CD14-positive monocyte (primary cell): ENCODE measurements around the gene COQ2. TPM values are rescaled to one million over a fixed set of nuclear protein-coding genes. Genes with fewer than 3 reads are reported as not detected.

Experiments
- DNase-seq, 3 donors: peaks; one replicate each; pipeline ENCODE4 v3.0.0-alpha.2; 2011 to 2022
- H2AFZ ChIP-seq: 2 replicates; pipeline ENCODE4 v1.6.0; 2012; ENCODE audit warnings: mild to moderate bottlenecking, low read depth, low read length, inconsistent platforms; ENCODE audit not compliant: insufficient read depth, poor library complexity, severe bottlenecking
- H3K27ac ChIP-seq, 2 donors: 1 replicate in 1 of 2; 2 replicates in 1 of 2; pipeline ENCODE4 v1.5.1; 2012 to 2013; ENCODE audit warnings: low read length in 2 of 2, control low read depth in 1 of 2, inconsistent platforms in 1 of 2, low read depth in 1 of 2, mild to moderate bottlenecking in 1 of 2
- H3K27me3 ChIP-seq, 2 donors: one replicate each; pipeline versions ENCODE4 v1.6.0 to v1.6.1; 2011 to 2013; ENCODE audit warnings: low read length in 2 of 2; ENCODE audit not compliant: control insufficient read depth in 2 of 2, insufficient read depth in 2 of 2
- H3K36me3 ChIP-seq, 2 donors: replicated peaks in 1 of 2; 1 replicate in 1 of 2; 2 replicates in 1 of 2; pipeline versions ENCODE4 v1.5.1 to v1.6.1; 2012 to 2013; ENCODE audit warnings: low read length in 2 of 2, control low read depth in 1 of 2, inconsistent platforms in 1 of 2, mild to moderate bottlenecking in 1 of 2; ENCODE audit not compliant: insufficient read depth in 2 of 2, control insufficient read depth in 1 of 2
- H3K4me1 ChIP-seq, 2 donors: 1 replicate in 1 of 2; 2 replicates in 1 of 2; pipeline versions ENCODE4 v1.5.1 to v1.6.1; 2012 to 2013; ENCODE audit warnings: low read length in 2 of 2, control low read depth in 1 of 2, inconsistent platforms in 1 of 2, mild to moderate bottlenecking in 1 of 2, moderate library complexity in 1 of 2; ENCODE audit not compliant: insufficient read depth in 2 of 2, control insufficient read depth in 1 of 2
- H3K4me2 ChIP-seq: replicated peaks from 2 replicates; pipeline ENCODE3; 2012; ENCODE audit warnings: low read length, moderate library complexity, mild to moderate bottlenecking; ENCODE audit not compliant: poor library complexity, severe bottlenecking; ENCODE audit errors: extremely low read depth
- H3K4me3 ChIP-seq, 3 experiments: fragments of 200-600 bp in 1 of 3; sonication (generic) in 1 of 3; replicated peaks in 1 of 3; 1 replicate in 2 of 3; 2 replicates in 1 of 3; pipeline ENCODE4 v1.5.1; 2011 to 2013; ENCODE audit warnings: low read length in 3 of 3, mild to moderate bottlenecking in 3 of 3, control low read depth in 2 of 3, low read depth in 2 of 3, inconsistent platforms in 1 of 3, moderate library complexity in 1 of 3
- H3K79me2 ChIP-seq: 2 replicates; pipeline ENCODE4 v1.6.0; 2012; ENCODE audit warnings: mild to moderate bottlenecking, control low read depth, inconsistent platforms, low read length, moderate library complexity; ENCODE audit not compliant: insufficient read depth
- H3K9ac ChIP-seq: 2 replicates; pipeline ENCODE4 v1.6.0; 2017; ENCODE audit warnings: low read length, mild to moderate bottlenecking; ENCODE audit not compliant: insufficient read depth, poor library complexity, severe bottlenecking
- H3K9me3 ChIP-seq, 2 donors: replicated peaks in 1 of 2; 1 replicate in 1 of 2; 2 replicates in 1 of 2; pipeline versions ENCODE4 v1.5.1 to v1.6.1; 2012 to 2013; ENCODE audit warnings: low read length in 2 of 2, control low read depth in 1 of 2; ENCODE audit not compliant: control insufficient read depth in 1 of 2, insufficient read depth in 1 of 2
- H4K20me1 ChIP-seq: 2 replicates; pipeline ENCODE4 v1.6.0; 2012; ENCODE audit warnings: mild to moderate bottlenecking, low read length, control low read depth, moderate library complexity; ENCODE audit not compliant: insufficient read depth
- H3K27ac Mint-ChIP-seq, 7 donors: one replicate each; pipeline ENCODE4 v1.8.0; 2020; ENCODE audit warnings: mild to moderate bottlenecking in 7 of 7, mixed read lengths in 7 of 7, moderate library complexity in 6 of 7, inconsistent platforms in 2 of 7
- H3K27me3 Mint-ChIP-seq, 3 donors: one replicate each; pipeline ENCODE4 v1.8.0; 2021 to 2022; ENCODE audit warnings: low read depth in 3 of 3, mild to moderate bottlenecking in 3 of 3, mixed read lengths in 3 of 3, moderate library complexity in 3 of 3, inconsistent platforms in 1 of 3
- H3K36me3 Mint-ChIP-seq, 2 donors: one replicate each; pipeline ENCODE4 v1.8.0; 2020; ENCODE audit warnings: mixed read lengths in 2 of 2, inconsistent platforms in 1 of 2, mild to moderate bottlenecking in 1 of 2
- H3K4me1 Mint-ChIP-seq: one replicate; pipeline ENCODE4 v1.8.0; 2020; ENCODE audit warnings: mild to moderate bottlenecking, mixed read lengths
- H3K4me3 Mint-ChIP-seq, 2 donors: one replicate each; pipeline ENCODE4 v1.8.0; 2020; ENCODE audit warnings: mild to moderate bottlenecking in 2 of 2, mixed read lengths in 2 of 2, moderate library complexity in 1 of 2
- H3K9me3 Mint-ChIP-seq, 7 donors: one replicate each; pipeline ENCODE4 v1.8.0; 2020 to 2022; ENCODE audit warnings: mixed read lengths in 7 of 7, mild to moderate bottlenecking in 6 of 7, moderate library complexity in 6 of 7, inconsistent platforms in 2 of 7
- CTCF ChIP-seq: fragments of 200-600 bp; IDR thresholded peaks from one replicate; pipeline ENCODE4 v1.8.0; 2022; ENCODE audit warnings: antibody characterized with exemption, mild to moderate bottlenecking
- WGBS: methylation state at CpG from one replicate; pipeline ENCODE4 v1.1.5; 2013; ENCODE audit warnings: missing lambda C conversion rate; ENCODE audit not compliant: insufficient coverage; 5-methylcytosine and 5-hydroxymethylcytosine counted together
- intact Hi-C, 2 donors: fragments of 100-400 bp; cut with micrococcal nuclease; formaldehyde crosslinking; loops; one replicate each; pipeline versions ENCODE4 v1.15.0 to v1.15.1; 2023
- polyA plus RNA-seq, 3 donors: library from polyadenylated mRNA; depleted of rRNA in 1 of 3; unstranded in 2 of 3; stranded (reverse) in 1 of 3; fragments of 300-500 nt in 2 of 3; fragments of >200 nt in 1 of 3; fragmentation: Illumina TruSeq in 2 of 3; gene quantifications; 1 replicate in 2 of 3; 2 replicates in 1 of 3; pipeline ENCODE4 v1.2.3, GENCODE V29; 2012 to 2021

The COQ2 gene
- polyA plus RNA-seq, 3 donors, result 14.7 to 48.6 (median 40.7) TPM

GRCh38 chr4:83318666-83319065 lies 34.1 kb upstream of the COQ2 start:
- Mint-ChIP-seq H3K9me3 (peaks cover 0 to 6% (median 0%) of the 10 kb centered on the region in 7 donors), H3K36me3 (peaks cover 34 to 60% of the 10 kb centered on the region in 2 donors), H3K4me1 (peaks cover 82% of the 10 kb centered on the region), H3K4me3 (no peak overlapping the region), H3K27me3 (peaks cover 0 to 1% (median 0%) of the 10 kb centered on the region in 3 donors), H3K27ac (peak overlapping the region; percentile 68 to 99 (median 83))
- Histone ChIP-seq H3K4me3 (no peak overlapping the region), H3K27me3 (no peaks in the 10 kb centered on the region), H3K4me2 (no peak overlapping the region), H3K9me3 (no peaks in the 10 kb centered on the region), H2AFZ (no peak overlapping the region), H3K4me1 (peaks cover 82% of the 10 kb centered on the region in 2 donors), H3K9ac (no peak overlapping the region), H4K20me1 (no peaks in the 10 kb centered on the region), H3K79me2 (peaks cover 5% of the 10 kb centered on the region), H3K27ac (peak overlapping the region; percentile 43 to 93), H3K36me3 (peaks cover 3 to 21% of the 10 kb centered on the region in 2 donors)
- intact Hi-C loops, result no loop called here
- no peak for TF ChIP-seq CTCF
- WGBS, result 20% methylated on average over 1 of the region's 3 CpGs
- DNase-seq, result peak; percentile 45 to 74 (median 57)

DNA sequence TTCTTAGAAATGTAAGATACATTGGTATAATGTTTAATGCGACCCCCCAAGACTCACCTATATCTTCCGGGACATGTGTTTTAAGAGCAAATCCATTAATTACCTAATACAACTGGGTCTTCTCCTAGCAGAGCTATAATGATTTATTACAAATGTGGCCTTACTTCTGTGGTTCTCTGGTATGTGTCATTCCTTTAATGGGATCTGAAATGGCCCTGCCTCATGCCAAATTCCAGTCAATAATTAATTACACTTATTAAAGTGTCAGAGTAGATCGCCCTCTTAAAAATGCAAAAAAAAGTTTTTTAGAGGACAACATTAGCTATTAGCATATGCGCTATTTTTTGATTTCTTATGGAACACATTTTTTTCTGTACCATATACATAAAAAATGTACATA lies 33.1 kb upstream of the COQ2 start:
- H3K4me1 Mint-ChIP-seq, result peaks cover 72% of the 10 kb centered on the region
- H3K4me3 ChIP-seq, result no peak overlapping the region
- intact Hi-C loops, result no loop called here
- peak overlapping the region; percentile 58 for H3K9ac ChIP-seq
- peaks cover 72% of the 10 kb centered on the region in 2 donors for H3K4me1 ChIP-seq
- H3K4me2 ChIP-seq, result no peak overlapping the region
- H3K27ac ChIP-seq, result peak overlapping the region in 1 of 2 donors; percentile 91
- no peaks in the 10 kb centered on the region for H3K9me3 ChIP-seq
- no CpG with 5 or more reads among the region's 4 CpGs for WGBS
- H3K36me3 Mint-ChIP-seq, result peaks cover 37 to 64% of the 10 kb centered on the region in 2 donors
- H3K4me3 Mint-ChIP-seq, result no peak overlapping the region
- peaks cover 0 to 1% (median 0%) of the 10 kb centered on the region in 3 donors for H3K27me3 Mint-ChIP-seq
- H3K79me2 ChIP-seq, result no peaks in the 10 kb centered on the region
- no peak for DNase-seq
- no peaks in the 10 kb centered on the region for H3K27me3 ChIP-seq
- H4K20me1 ChIP-seq, result no peaks in the 10 kb centered on the region
- peak overlapping the region in 6 of 7 donors; percentile 96 to 100 (median 98) for H3K27ac Mint-ChIP-seq
- no peak for TF ChIP-seq CTCF
- H3K36me3 ChIP-seq, result peaks cover 6 to 27% of the 10 kb centered on the region in 2 donors
- H2AFZ ChIP-seq, result no peak overlapping the region
- peaks cover 0 to 6% (median 0%) of the 10 kb centered on the region in 7 donors for H3K9me3 Mint-ChIP-seq
